Stimulated activated CD4-positive, alpha-beta T cell treated with anti-CD3 and anti-CD28 coated beads, Interleukin-12 subunit alpha, Interleukin-12 subunit beta, amount 100 ng/mL, for 24 hours (primary cell): Measurements from ENCODE around the gene ZKSCAN7.
"Not testable (repeated sequence)": the region's sequence is repeated elsewhere in the genome, so short reads cannot be mapped to it uniquely, and the experiment has no call there.

Experiments used
- DNase-seq, 2 experiments: peaks; one replicate each; pipeline ENCODE4 v3.0.0-alpha.2; 2020; ENCODE audit warnings: low read depth in 2 of 2

ZKSCAN7 gene

GRCh38 chr3:44554626-44555592 is at the start of gene ZKSCAN7:
ZKSCAN7 (plus strand) TSS chr3:44555193; CDS start chr3:44557048, 1,855 bp downstream.
- DNase-seq: peak; percentile 17 to 36

- no peak for DNase-seq
These were observed 48.4 kb upstream of the ZKSCAN7 start for GRCh38 chr3:44506556-44506955.

- no peak for DNase-seq
These were observed 48.0 kb upstream of the ZKSCAN7 start for GRCh38 chr3:44506961-44507360.

- no peak for DNase-seq
These were observed 45.5 kb upstream of the ZKSCAN7 start for GRCh38 chr3:44509393-44509921.

- DNase-seq: no peak
These were observed 45.0 kb upstream of the ZKSCAN7 start for GRCh38 chr3:44510000-44510368.

GRCh38 chr3:44511238-44511566 is 43.8 kb upstream of the ZKSCAN7 start:
- DNase-seq: no peak

GRCh38 chr3:44513513-44513912 is 41.5 kb upstream of the ZKSCAN7 start:
- no peak for DNase-seq

GRCh38 chr3:44516230-44516629 is 38.8 kb upstream of the ZKSCAN7 start:
- no peak for DNase-seq

GRCh38 chr3:44518782-44519156 is 36.2 kb upstream of the ZKSCAN7 start:
- DNase-seq: no peak

GRCh38 chr3:44521721-44522120 is 33.3 kb upstream of the ZKSCAN7 start:
- DNase-seq: no peak

GRCh38 chr3:44522494-44522933 is 32.5 kb upstream of the ZKSCAN7 start:
- no peak for DNase-seq

GRCh38 chr3:44525060-44525459 is 29.9 kb upstream of the ZKSCAN7 start:
- no peak for DNase-seq

- peak in 1 of 2 experiments; percentile 12 for DNase-seq
These were observed 25.1 kb upstream of the ZKSCAN7 start for GRCh38 chr3:44529927-44530326.

GRCh38 chr3:44530911-44531310 is 24.1 kb upstream of the ZKSCAN7 start:
- no peak for DNase-seq

- DNase-seq: not testable (repeated sequence)
These were observed 20.3 kb upstream of the ZKSCAN7 start for GRCh38 chr3:44534659-44535058.

- no peak for DNase-seq
These were observed 19.6 kb upstream of the ZKSCAN7 start for GRCh38 chr3:44535364-44535763.

GRCh38 chr3:44544811-44545210 is 10.2 kb upstream of the ZKSCAN7 start:
- DNase-seq: not testable (repeated sequence)

GRCh38 chr3:44555723-44556122 is 730 bp downstream of the ZKSCAN7 start:
- DNase-seq: no peak

GRCh38 chr3:44557074-44557473 is 2.1 kb downstream of the ZKSCAN7 start:
- no peak for DNase-seq

GRCh38 chr3:44561076-44561475 is 6.1 kb downstream of the ZKSCAN7 start:
- DNase-seq: no peak

GRCh38 chr3:44562147-44562546 is 7.2 kb downstream of the ZKSCAN7 start:
- no peak for DNase-seq

- DNase-seq: no peak
These were observed 13.6 kb downstream of the ZKSCAN7 start for GRCh38 chr3:44568561-44568960.

GRCh38 chr3:44571024-44571423 is 16.0 kb downstream of the ZKSCAN7 start:
- no peak for DNase-seq
